Keratinocyte (primary cell): ENCODE results near the gene TENM3. TPM values are rescaled to one million over a fixed set of nuclear protein-coding genes. Genes with fewer than 3 reads are reported as not detected.

Experiments used
- DNase-seq: peaks from one replicate; pipeline ENCODE4 v3.0.0-alpha.2; 2011; ENCODE audit warnings: low read depth, missing footprints, low spot score
- FAIRE-seq: peaks from 2 replicates; lab custom pipeline; 2011; peaks lifted over from hg19 to GRCh38; lab: Jason Lieb, UNC
- H2AFZ ChIP-seq: 2 replicates; pipeline ENCODE4 v1.6.0; 2012; ENCODE audit warnings: low read length, control low read depth, inconsistent platforms; ENCODE audit not compliant: control insufficient read depth
- H3K27ac ChIP-seq: 2 replicates; pipeline ENCODE4 v1.5.1; 2011; ENCODE audit warnings: low read length; ENCODE audit not compliant: control insufficient read depth, insufficient read depth
- H3K27me3 ChIP-seq: 3 replicates; pipeline ENCODE4 v1.6.0; 2011; ENCODE audit warnings: low read length; ENCODE audit not compliant: control insufficient read depth, insufficient read depth; ENCODE audit errors: extremely low read depth
- H3K36me3 ChIP-seq, 2 experiments: 2 replicates in 1 of 2; 3 replicates in 1 of 2; pipeline ENCODE4 v1.5.1; 2011; ENCODE audit warnings: low read length in 2 of 2, mild to moderate bottlenecking in 1 of 2; ENCODE audit not compliant: control insufficient read depth in 2 of 2, insufficient read depth in 2 of 2; ENCODE audit errors: extremely low read depth in 1 of 2
- H3K4me1 ChIP-seq: 3 replicates; pipeline ENCODE4 v1.5.1; 2011; ENCODE audit warnings: low read length; ENCODE audit not compliant: control insufficient read depth, insufficient read depth; ENCODE audit errors: extremely low read depth
- H3K4me2 ChIP-seq: 3 replicates; pipeline ENCODE4 v1.6.0; 2011; ENCODE audit warnings: low read depth, low read length; ENCODE audit not compliant: control insufficient read depth, insufficient read depth; ENCODE audit errors: extremely low read depth
- H3K4me3 ChIP-seq, 3 experiments: fragments of 200-600 bp in 1 of 3; sonication (generic) in 1 of 3; 2 replicates in 2 of 3; 3 replicates in 1 of 3; pipeline ENCODE4 v1.5.1; 2011 to 2016; ENCODE audit warnings: low read length in 3 of 3, mild to moderate bottlenecking in 3 of 3, control low read depth in 2 of 3, inconsistent platforms in 1 of 3, low read depth in 1 of 3, mixed read lengths in 1 of 3, mixed run types in 1 of 3, moderate library complexity in 1 of 3; ENCODE audit not compliant: control insufficient read depth in 2 of 3, insufficient read depth in 2 of 3; ENCODE audit errors: extremely low read depth in 1 of 3
- H3K79me2 ChIP-seq: 2 replicates; pipeline ENCODE4 v1.6.0; 2012; ENCODE audit warnings: low read length; ENCODE audit not compliant: control insufficient read depth, insufficient read depth
- H3K9ac ChIP-seq: 3 replicates; pipeline ENCODE4 v1.6.0; 2011; ENCODE audit warnings: low read length; ENCODE audit not compliant: control insufficient read depth, insufficient read depth; ENCODE audit errors: extremely low read depth
- H3K9me1 ChIP-seq: 3 replicates; pipeline ENCODE4 v1.6.0; 2011; ENCODE audit warnings: low read length; ENCODE audit not compliant: control insufficient read depth, insufficient read depth; ENCODE audit errors: extremely low read depth
- H3K9me3 ChIP-seq: 2 replicates; pipeline ENCODE4 v1.5.1; 2012; ENCODE audit warnings: low read depth, low read length; ENCODE audit not compliant: control insufficient read depth
- H4K20me1 ChIP-seq: 3 replicates; pipeline ENCODE4 v1.6.0; 2011; ENCODE audit warnings: low read length; ENCODE audit not compliant: control insufficient read depth, insufficient read depth; ENCODE audit errors: extremely low read depth
- CTCF ChIP-seq, 3 experiments: IDR thresholded peaks in 1 of 3; conservative IDR thresholded peaks in 1 of 3; optimal IDR thresholded peaks in 1 of 3; 2 replicates in 2 of 3; 3 replicates in 1 of 3; pipeline versions ENCODE3 to v1.5.1; 2011; ENCODE audit warnings: low read length in 3 of 3, mild to moderate bottlenecking in 3 of 3, moderate library complexity in 2 of 3, control low read depth in 1 of 3, inconsistent platforms in 1 of 3; ENCODE audit not compliant: insufficient read depth in 2 of 3; ENCODE audit errors: extremely low read depth in 1 of 3
- EZH2 ChIP-seq: IDR thresholded peaks from one replicate; pipeline ENCODE4 v1.6.1; 2012; ENCODE audit warnings: inconsistent platforms, mild to moderate bottlenecking, low read length, moderate library complexity
- dilution Hi-C: fragments of 300-500 bp; cut with MboI; formaldehyde crosslinking; loops from one replicate; pipeline ENCODE4 v1.7.0; 2020; ENCODE audit warnings: low sequenced_read_pairs; ENCODE audit not compliant: extremely low pct_ligation_motif_present
- polyA plus RNA-seq, 5 experiments: library from polyadenylated mRNA; depleted of rRNA in 3 of 5; stranded (reverse) in 3 of 5; stranded (forward) in 1 of 5; unstranded in 1 of 5; fragments of >200 nt; gene quantifications; 1 replicate in 1 of 5; 2 replicates in 3 of 5; 3 replicates in 1 of 5; pipeline versions ENCODE4 v1.2.1 to v1.2.3, GENCODE V29; 2011 to 2012; ENCODE audit warnings: missing spikeins in 2 of 5, low read depth in 1 of 5, low replicate concordance in 1 of 5

TENM3 gene
- polyA plus RNA-seq, 1 donor (not counting 4 experiments of a cell fraction or from before 2014, with no cell fraction given) = 17.0 TPM

- DNase-seq (no peak), FAIRE-seq (no peak)
- Histone ChIP-seq H3K9me3 (peaks cover 2% of the 10 kb centered on the region), H3K4me2 (no peak overlapping the region), H3K4me1 (no peaks in the 10 kb centered on the region), H3K4me3 (no peak overlapping the region), H3K9ac (no peak overlapping the region), H3K27me3 (no peaks in the 10 kb centered on the region), H3K9me1 (no peaks in the 10 kb centered on the region), H3K79me2 (no peaks in the 10 kb centered on the region), H2AFZ (no peak overlapping the region), H3K36me3 (peaks cover 2 to 8% of the 10 kb centered on the region in 2 experiments), H3K27ac (no peak overlapping the region), H4K20me1 (no peaks in the 10 kb centered on the region)
- dilution Hi-C loops = no loop called here
- no peak for TF ChIP-seq EZH2
- no peak for TF ChIP-seq CTCF (optimal IDR thresholded peaks at IDR 0.05 in 1 of 3, IDR thresholded peaks at IDR 0.05 in 1 of 3, conservative IDR thresholded peaks at IDR 0.05 in 1 of 3; ENCODE audit: extremely low read depth in 1 of 3, insufficient read depth in 2 of 3, low read length in 3 of 3)
These were observed 556.5 kb downstream of the TENM3 start for GRCh38 chr4:182799515-182800215.

- Histone ChIP-seq H3K9me1 (no peaks in the 10 kb centered on the region), H3K27ac (no peak overlapping the region), H3K79me2 (no peaks in the 10 kb centered on the region), H4K20me1 (no peaks in the 10 kb centered on the region), H3K36me3 (peaks cover 2 to 7% of the 10 kb centered on the region in 2 experiments), H3K9ac (no peak overlapping the region), H3K4me1 (no peaks in the 10 kb centered on the region), H3K9me3 (peaks cover 2% of the 10 kb centered on the region), H3K4me3 (no peak overlapping the region), H2AFZ (no peak overlapping the region), H3K4me2 (no peak overlapping the region), H3K27me3 (no peaks in the 10 kb centered on the region)
- no peak for TF ChIP-seq EZH2
- dilution Hi-C loops = no loop called here
- FAIRE-seq (no peak), DNase-seq (no peak)
These were observed 557.0 kb downstream of the TENM3 start for GRCh38 chr4:182800216-182800515.

- H3K4me1 ChIP-seq = peaks cover 2% of the 10 kb centered on the region
- H3K9ac ChIP-seq = no peak overlapping the region
- H3K4me2 ChIP-seq = no peak overlapping the region
- H4K20me1 ChIP-seq = no peaks in the 10 kb centered on the region
- FAIRE-seq (no peak), DNase-seq (no peak)
- dilution Hi-C loops = no loop called here
- H3K27me3 ChIP-seq = no peaks in the 10 kb centered on the region
- no peak overlapping the region for H3K27ac ChIP-seq
- H3K36me3 ChIP-seq = peaks cover 2 to 7% of the 10 kb centered on the region in 2 experiments
- H3K79me2 ChIP-seq = no peaks in the 10 kb centered on the region
- no peak for TF ChIP-seq CTCF (optimal IDR thresholded peaks at IDR 0.05 in 1 of 3, IDR thresholded peaks at IDR 0.05 in 1 of 3, conservative IDR thresholded peaks at IDR 0.05 in 1 of 3; ENCODE audit: extremely low read depth in 1 of 3, insufficient read depth in 2 of 3, low read length in 3 of 3)
- no peak for TF ChIP-seq EZH2
- H2AFZ ChIP-seq = no peak overlapping the region
- H3K9me3 ChIP-seq = peaks cover 2% of the 10 kb centered on the region
- H3K9me1 ChIP-seq = no peaks in the 10 kb centered on the region
- H3K4me3 ChIP-seq = no peak overlapping the region
These were observed 558.4 kb downstream of the TENM3 start for GRCh38 chr4:182801636-182802035.
